HG02610 (cell line): ENCODE results near the gene ATXN1.
"Not testable (repeated sequence)": the region's sequence is repeated elsewhere in the genome, so short reads cannot be mapped to it uniquely, and the experiment has no call there.

ENCODE experiments used
- ATAC-seq: cut with Tn5 transposase; IDR thresholded peaks from one replicate; pipeline ENCODE4 v1.9.1; 2021; ENCODE audit warnings: mild to moderate bottlenecking, moderate library complexity; ENCODE audit not compliant: unreplicated experiment

ATXN1 gene

GRCh38 chr6:16378360-16378759 is 382.9 kb downstream of the ATXN1 start:
- not testable (repeated sequence) for ATAC-seq

- no peak for ATAC-seq
These were observed 383.8 kb downstream of the ATXN1 start for GRCh38 chr6:16377470-16377869.

- ATAC-seq = no peak
These were observed 385.4 kb downstream of the ATXN1 start for GRCh38 chr6:16375843-16376242.

GRCh38 chr6:16375206-16375605 is 386.1 kb downstream of the ATXN1 start:
- no peak for ATAC-seq

- peak; percentile 71 for ATAC-seq
These were observed 386.6 kb downstream of the ATXN1 start for GRCh38 chr6:16374461-16375200.

GRCh38 chr6:16374016-16374415 is 387.2 kb downstream of the ATXN1 start:
- no peak for ATAC-seq

- no peak for ATAC-seq
These were observed 389.1 kb downstream of the ATXN1 start for GRCh38 chr6:16372029-16372776.

- no peak for ATAC-seq
These were observed 389.9 kb downstream of the ATXN1 start for GRCh38 chr6:16371401-16371800.

GRCh38 chr6:16370943-16371342 is 390.3 kb downstream of the ATXN1 start:
- ATAC-seq = no peak

GRCh38 chr6:16369989-16370388 is 391.3 kb downstream of the ATXN1 start:
- ATAC-seq = no peak

- ATAC-seq = no peak
These were observed 392.0 kb downstream of the ATXN1 start for GRCh38 chr6:16369140-16369745.

- ATAC-seq = no peak
These were observed 393.7 kb downstream of the ATXN1 start for GRCh38 chr6:16367571-16367970.

- no peak for ATAC-seq
These were observed 397.5 kb downstream of the ATXN1 start for GRCh38 chr6:16363749-16364148.

GRCh38 chr6:16362819-16363589 is 398.3 kb downstream of the ATXN1 start:
- ATAC-seq = no peak

- ATAC-seq = no peak
These were observed 399.0 kb downstream of the ATXN1 start for GRCh38 chr6:16362296-16362695.

GRCh38 chr6:16361861-16362260 is 399.4 kb downstream of the ATXN1 start:
- no peak for ATAC-seq

GRCh38 chr6:16361121-16361520 is 400.1 kb downstream of the ATXN1 start:
- no peak for ATAC-seq

- ATAC-seq = no peak
These were observed 400.9 kb downstream of the ATXN1 start for GRCh38 chr6:16360365-16360764.

- no peak for ATAC-seq
These were observed 401.7 kb downstream of the ATXN1 start for GRCh38 chr6:16359563-16359962.

- no peak for ATAC-seq
These were observed 402.6 kb downstream of the ATXN1 start for GRCh38 chr6:16358531-16359138.
